ENCODE data around the gene DGUOK. TPM values are rescaled to one million over a fixed set of nuclear protein-coding genes. Genes with fewer than 3 reads are reported as not detected.

Gene DGUOK
- total RNA-seq, 2 experiments from 2014 or later = 112 to 115 TPM

- CTCF ChIA-PET = no interaction called here
- peak overlapping the region; percentile 23 for H3K4me3 Mint-ChIP-seq
- H3K9me3 Mint-ChIP-seq = peaks cover 8% of the 10 kb centered on the region
- intact Hi-C loops (cut with micrococcal nuclease) = loop anchor here (1.0 kb wide), 1 partner anchor 15 kb away; no protein-coding TSS in a partner anchor
- H3K36me3 Mint-ChIP-seq (ENCODE audit: low read depth) = peaks cover 13% of the 10 kb centered on the region
- H3K27me3 Mint-ChIP-seq (ENCODE audit: low read depth) = no peaks in the 10 kb centered on the region
- DNase-seq = no peak
- H3K27ac Mint-ChIP-seq = peak overlapping the region; percentile 69
- H3K4me1 Mint-ChIP-seq (ENCODE audit: low read depth) = peaks cover 40% of the 10 kb centered on the region
These were observed 37.5 kb downstream of the DGUOK start for GRCh38 chr2:73964223-73964622.

- CTCF ChIA-PET = interaction anchor here (0.5 kb wide), 1 partner anchor 57 kb away, joined by 3 read pairs; no protein-coding TSS in a partner anchor
- Mint-ChIP-seq H3K4me1 (ENCODE audit: low read depth) (peaks cover 48% of the 10 kb centered on the region), H3K36me3 (ENCODE audit: low read depth) (peaks cover 7% of the 10 kb centered on the region), H3K9me3 (peaks cover 8% of the 10 kb centered on the region), H3K4me3 (no peak overlapping the region), H3K27me3 (ENCODE audit: low read depth) (no peaks in the 10 kb centered on the region), H3K27ac (no peak overlapping the region)
- intact Hi-C loops (cut with micrococcal nuclease) = no loop called here
- DNase-seq = no peak
These were observed 38.4 kb downstream of the DGUOK start for GRCh38 chr2:73965053-73965452.

GRCh38 chr2:73968357-73968937 is 41.8 kb downstream of the DGUOK start:
- CTCF ChIA-PET = interaction anchor here (0.9 kb wide), 1 partner anchor 179 kb away, joined by 4 read pairs; no protein-coding TSS in a partner anchor
- intact Hi-C loops (cut with micrococcal nuclease) = no loop called here
- Mint-ChIP-seq H3K9me3 (no peaks in the 10 kb centered on the region), H3K4me1 (ENCODE audit: low read depth) (peaks cover 72% of the 10 kb centered on the region), H3K36me3 (ENCODE audit: low read depth) (no peaks in the 10 kb centered on the region), H3K27me3 (ENCODE audit: low read depth) (no peaks in the 10 kb centered on the region), H3K27ac (no peak overlapping the region), H3K4me3 (no peak overlapping the region)
- DNase-seq = no peak

- Mint-ChIP-seq H3K4me3 (no peak overlapping the region), H3K27me3 (ENCODE audit: low read depth) (no peaks in the 10 kb centered on the region), H3K36me3 (ENCODE audit: low read depth) (no peaks in the 10 kb centered on the region), H3K27ac (no peak overlapping the region), H3K4me1 (ENCODE audit: low read depth) (peaks cover 64% of the 10 kb centered on the region), H3K9me3 (no peaks in the 10 kb centered on the region)
- peak; percentile 51 for DNase-seq
- CTCF ChIA-PET = interaction anchor here (1.1 to 1.2 kb wide), 2 partner anchors 9 to 12 kb away, joined by 3 read pairs; no protein-coding TSS in a partner anchor
- intact Hi-C loops (cut with micrococcal nuclease) = no loop called here
These were observed 42.7 kb downstream of the DGUOK start for GRCh38 chr2:73969356-73969755.

- Mint-ChIP-seq H3K27ac (peak overlapping the region; percentile 79), H3K4me3 (peak overlapping the region; percentile 51), H3K36me3 (ENCODE audit: low read depth) (no peaks in the 10 kb centered on the region), H3K4me1 (ENCODE audit: low read depth) (peaks cover 56% of the 10 kb centered on the region), H3K27me3 (ENCODE audit: low read depth) (no peaks in the 10 kb centered on the region), H3K9me3 (no peaks in the 10 kb centered on the region)
- DNase-seq = no peak
- intact Hi-C loops (cut with micrococcal nuclease) = no loop called here
- CTCF ChIA-PET = interaction anchor here (1.1 to 1.4 kb wide), 7 partner anchors 10 to 146 kb away, joined by 3 to 4 read pairs (median 3); no protein-coding TSS in a partner anchor
These were observed 43.6 kb downstream of the DGUOK start for GRCh38 chr2:73970141-73970803.

- Mint-ChIP-seq H3K4me3 (peak overlapping the region; percentile 61), H3K27ac (peak overlapping the region; percentile 79), H3K36me3 (ENCODE audit: low read depth) (no peaks in the 10 kb centered on the region), H3K4me1 (ENCODE audit: low read depth) (peaks cover 59% of the 10 kb centered on the region), H3K9me3 (no peaks in the 10 kb centered on the region), H3K27me3 (ENCODE audit: low read depth) (no peaks in the 10 kb centered on the region)
- CTCF ChIA-PET = interaction anchor here (0.6 to 1.4 kb wide), 7 partner anchors 9 to 793 kb away, joined by 3 to 4 read pairs (median 3); no protein-coding TSS in a partner anchor
- intact Hi-C loops (cut with micrococcal nuclease) = loop anchor here (1.0 kb wide), 3 partner anchors 8 to 32 kb away; no protein-coding TSS in a partner anchor
- DNase-seq = peak; percentile 76
These were observed 44.3 kb downstream of the DGUOK start for GRCh38 chr2:73970850-73971471.

GRCh38 chr2:73971722-73972121 is 45.0 kb downstream of the DGUOK start:
- CTCF ChIA-PET = interaction anchor here (0.6 to 1.4 kb wide), 4 partner anchors 8 to 794 kb away, joined by 3 to 4 read pairs (median 3); no protein-coding TSS in a partner anchor
- H3K4me1 Mint-ChIP-seq (ENCODE audit: low read depth) = peaks cover 59% of the 10 kb centered on the region
- no peak for DNase-seq
- H3K9me3 Mint-ChIP-seq = no peaks in the 10 kb centered on the region
- no peak overlapping the region for H3K4me3 Mint-ChIP-seq
- H3K27me3 Mint-ChIP-seq (ENCODE audit: low read depth) = no peaks in the 10 kb centered on the region
- intact Hi-C loops (cut with micrococcal nuclease) = loop anchor here (1.0 kb wide), 3 partner anchors 8 to 32 kb away; no protein-coding TSS in a partner anchor
- H3K27ac Mint-ChIP-seq = no peak overlapping the region
- no peaks in the 10 kb centered on the region for H3K36me3 Mint-ChIP-seq (ENCODE audit: low read depth)

- DNase-seq = no peak
These were observed 46.2 kb downstream of the DGUOK start for GRCh38 chr2:73972846-73973245.

GRCh38 chr2:73975731-73976130 is 49.1 kb downstream of the DGUOK start:
- no peaks in the 10 kb centered on the region for H3K36me3 Mint-ChIP-seq (ENCODE audit: low read depth)
- DNase-seq = no peak
- H3K27ac Mint-ChIP-seq = no peak overlapping the region
- H3K4me1 Mint-ChIP-seq (ENCODE audit: low read depth) = peaks cover 66% of the 10 kb centered on the region
- no peak overlapping the region for H3K4me3 Mint-ChIP-seq
- H3K27me3 Mint-ChIP-seq (ENCODE audit: low read depth) = no peaks in the 10 kb centered on the region
- intact Hi-C loops (cut with micrococcal nuclease) = no loop called here
- CTCF ChIA-PET = interaction anchor here (0.6 to 0.8 kb wide), 2 partner anchors 11 to 23 kb away, joined by 3 to 4 read pairs; no protein-coding TSS in a partner anchor
- no peaks in the 10 kb centered on the region for H3K9me3 Mint-ChIP-seq

More at GRCh38 chr2:73972846-73973245, 46.2 kb downstream of the DGUOK start:
- CTCF ChIA-PET = no interaction called here
- Mint-ChIP-seq H3K4me1 (ENCODE audit: low read depth) (peaks cover 66% of the 10 kb centered on the region), H3K27ac (no peak overlapping the region), H3K27me3 (ENCODE audit: low read depth) (no peaks in the 10 kb centered on the region), H3K36me3 (ENCODE audit: low read depth) (no peaks in the 10 kb centered on the region), H3K9me3 (no peaks in the 10 kb centered on the region), H3K4me3 (no peak overlapping the region)
- intact Hi-C loops (cut with micrococcal nuclease) = no loop called here

- H3K36me3 Mint-ChIP-seq (ENCODE audit: low read depth) = no peaks in the 10 kb centered on the region
- H3K4me3 Mint-ChIP-seq = no peak overlapping the region
- H3K27ac Mint-ChIP-seq = no peak overlapping the region
- CTCF ChIA-PET = interaction anchor here (1.0 kb wide), 1 partner anchor 174 kb away, joined by 3 read pairs; no protein-coding TSS in a partner anchor
- intact Hi-C loops (cut with micrococcal nuclease) = no loop called here
- no peaks in the 10 kb centered on the region for H3K27me3 Mint-ChIP-seq (ENCODE audit: low read depth)
- peaks cover 66% of the 10 kb centered on the region for H3K4me1 Mint-ChIP-seq (ENCODE audit: low read depth)
- DNase-seq = no peak
- H3K9me3 Mint-ChIP-seq = no peaks in the 10 kb centered on the region
These were observed 50.1 kb downstream of the DGUOK start for GRCh38 chr2:73976803-73977202.

- Mint-ChIP-seq H3K27ac (no peak overlapping the region), H3K9me3 (no peaks in the 10 kb centered on the region), H3K4me1 (ENCODE audit: low read depth) (peaks cover 64% of the 10 kb centered on the region), H3K36me3 (ENCODE audit: low read depth) (no peaks in the 10 kb centered on the region), H3K27me3 (ENCODE audit: low read depth) (no peaks in the 10 kb centered on the region), H3K4me3 (no peak overlapping the region)
- CTCF ChIA-PET = interaction anchor here (1.0 kb wide), 1 partner anchor 173 kb away, joined by 3 read pairs; no protein-coding TSS in a partner anchor
- DNase-seq = no peak
- intact Hi-C loops (cut with micrococcal nuclease) = no loop called here
These were observed 50.8 kb downstream of the DGUOK start for GRCh38 chr2:73977466-73977865.

GRCh38 chr2:73979021-73979420 is 52.3 kb downstream of the DGUOK start:
- Mint-ChIP-seq H3K4me1 (ENCODE audit: low read depth) (peaks cover 62% of the 10 kb centered on the region), H3K36me3 (ENCODE audit: low read depth) (no peaks in the 10 kb centered on the region), H3K4me3 (peak overlapping the region; percentile 53), H3K27ac (peak overlapping the region; percentile 88), H3K9me3 (no peaks in the 10 kb centered on the region), H3K27me3 (ENCODE audit: low read depth) (no peaks in the 10 kb centered on the region)
- CTCF ChIA-PET = interaction anchor here (0.8 to 1.4 kb wide), 3 partner anchors 12 to 155 kb away, joined by 3 to 4 read pairs (median 4); no protein-coding TSS in a partner anchor
- intact Hi-C loops (cut with micrococcal nuclease) = loop anchor here (1.0 kb wide), 5 partner anchors 8 to 53 kb away; partner anchors contain the start of gene DGUOK
- peak; percentile 93 for DNase-seq
